T-cell (primary cell): Measurements from ENCODE around the gene MAPT. TPM values are rescaled to one million over a fixed set of nuclear protein-coding genes. Genes with fewer than 3 reads are reported as not detected.

ENCODE experiments used
- ATAC-seq, 4 experiments: fragments of 200-7000 bp in 3 of 4; fragments of 150-1000 bp in 1 of 4; cut with Tn5 transposase; replicated peaks in 1 of 4; 1 replicate in 3 of 4; 2 replicates in 1 of 4; pipeline ENCODE4 v1.10.0; 2021; ENCODE audit warnings: moderate library complexity in 3 of 4, mild to moderate bottlenecking in 2 of 4, moderate number of reproducible peaks in 1 of 4
- CTCF ChIA-PET, 2 donors: fragments of 300-600 bp; sonication (Branson Sonifier 250); formaldehyde crosslinking; loops; one replicate each; lab custom pipeline; 2022; ENCODE audit warnings: antibody characterized with exemption in 2 of 2; lab: Charles Lee
- POLR2A ChIA-PET, 2 donors: fragments of 300-600 bp; sonication (Branson Sonifier 250); formaldehyde crosslinking; loops; one replicate each; lab custom pipeline; 2022; ENCODE audit warnings: antibody characterized with exemption in 2 of 2; lab: Charles Lee
- DNase-seq, 35 experiments: peaks; one replicate each; pipeline versions ENCODE4 v3.0.0 to v3.0.0-alpha.2; 2013 to 2023
- H3K27ac ChIP-seq: one replicate; pipeline ENCODE4 v1.5.1; 2013; ENCODE audit warnings: low read length
- H3K27me3 ChIP-seq, 2 experiments: replicated peaks in 1 of 2; 1 replicate in 1 of 2; 2 replicates in 1 of 2; pipeline versions ENCODE4 v1.6.1 to v1.7.0; 2013; ENCODE audit warnings: low read length in 1 of 2, mixed read lengths in 1 of 2; ENCODE audit not compliant: control insufficient read depth in 2 of 2, insufficient read depth in 2 of 2; ENCODE audit errors: extremely low read depth in 1 of 2
- H3K36me3 ChIP-seq, 2 donors: 1 replicate in 1 of 2; 2 replicates in 1 of 2; pipeline versions ENCODE4 v1.6.1 to v1.7.0; 2013; ENCODE audit warnings: low read length in 1 of 2; ENCODE audit not compliant: control insufficient read depth in 2 of 2, insufficient read depth in 1 of 2; ENCODE audit errors: extremely low read depth in 1 of 2
- H3K4me1 ChIP-seq, 2 experiments: 1 replicate in 1 of 2; 2 replicates in 1 of 2; pipeline versions ENCODE4 v1.6.1 to v1.7.0; 2013; ENCODE audit warnings: low read length in 2 of 2, mixed read lengths in 1 of 2; ENCODE audit not compliant: insufficient read depth in 2 of 2, control insufficient read depth in 1 of 2; ENCODE audit errors: extremely low read depth in 1 of 2
- H3K4me3 ChIP-seq, 2 donors: 1 replicate in 1 of 2; 2 replicates in 1 of 2; pipeline versions ENCODE4 v1.5.1 to v1.7.0; 2013; ENCODE audit warnings: mild to moderate bottlenecking in 2 of 2, low read length in 1 of 2, moderate library complexity in 1 of 2; ENCODE audit not compliant: control insufficient read depth in 1 of 2; ENCODE audit errors: extremely low read depth in 1 of 2
- H3K9me3 ChIP-seq: 2 replicates; pipeline ENCODE4 v1.7.0; 2013
- H3K27ac Mint-ChIP-seq, 2 donors: one replicate each; pipeline ENCODE4 v1.8.0; 2020 to 2021; ENCODE audit warnings: mild to moderate bottlenecking in 2 of 2, mixed read lengths in 2 of 2
- H3K27me3 Mint-ChIP-seq, 2 donors: one replicate each; pipeline ENCODE4 v1.8.0; 2021 to 2022; ENCODE audit warnings: mixed read lengths in 2 of 2
- H3K36me3 Mint-ChIP-seq: one replicate; pipeline ENCODE4 v1.8.0; 2021; ENCODE audit warnings: mixed read lengths
- H3K4me1 Mint-ChIP-seq, 3 donors: one replicate each; pipeline ENCODE4 v1.8.0; 2020 to 2022; ENCODE audit warnings: mixed read lengths in 3 of 3, mild to moderate bottlenecking in 1 of 3
- H3K4me3 Mint-ChIP-seq, 3 donors: one replicate each; pipeline ENCODE4 v1.8.0; 2020 to 2022; ENCODE audit warnings: mild to moderate bottlenecking in 3 of 3, mixed read lengths in 3 of 3, moderate library complexity in 3 of 3
- H3K9me3 Mint-ChIP-seq, 3 donors: one replicate each; pipeline ENCODE4 v1.8.0; 2020 to 2022; ENCODE audit warnings: mixed read lengths in 3 of 3
- WGBS: methylation state at CpG from one replicate; pipeline ENCODE4 v1.1.5; 2013; ENCODE audit warnings: missing lambda C conversion rate; ENCODE audit not compliant: insufficient coverage; 5-methylcytosine and 5-hydroxymethylcytosine counted together
- total RNA-seq, 35 experiments: library from RNA in 6 of 35; stranded (reverse) in 6 of 35; fragments of 120-200 nt in 1 of 35; gene quantifications; one replicate each; pipeline versions ENCODE4 v1.2.1 to v1.2.4 and lab custom pipeline; 2013 to 2026

MAPT gene
- total RNA-seq, 5 donors from 2014 or later (not counting 1 experiment from before 2014, with no cell fraction given) = 0.86 to 1.8 (median 1.2) TPM

- no peak for DNase-seq
- Mint-ChIP-seq H3K4me1 (peaks cover 0 to 22% (median 17%) of the 10 kb centered on the region in 3 donors), H3K36me3 (peaks cover 62% of the 10 kb centered on the region), H3K27me3 (no peaks in the 10 kb centered on the region), H3K4me3 (no peak overlapping the region), H3K27ac (peak overlapping the region; percentile 74 to 77), H3K9me3 (no peaks in the 10 kb centered on the region)
- Histone ChIP-seq H3K36me3 (peaks cover 10 to 93% of the 10 kb centered on the region in 2 donors), H3K27me3 (no peaks in the 10 kb centered on the region), H3K27ac (no peak overlapping the region), H3K4me1 (no peaks in the 10 kb centered on the region), H3K4me3 (no peak overlapping the region), H3K9me3 (no peaks in the 10 kb centered on the region)
- ChIA-PET POLR2A (no interaction called here), CTCF (interaction anchor here in 1 of 2 donors (3.8 kb wide), 1 partner anchor 175 kb away, joined by 14 read pairs; no protein-coding TSS in a partner anchor)
- ATAC-seq = no peak
- WGBS = 85% methylated on average over 4 of the region's 4 CpGs
These were observed 143.4 kb downstream of the MAPT start for GRCh38 chr17:46037722-46038255.

GRCh38 chr17:46038414-46038813, 144.1 kb downstream of the MAPT start:
- Histone ChIP-seq H3K9me3 (no peaks in the 10 kb centered on the region), H3K4me1 (no peaks in the 10 kb centered on the region), H3K27me3 (no peaks in the 10 kb centered on the region), H3K4me3 (no peak overlapping the region), H3K27ac (no peak overlapping the region), H3K36me3 (peaks cover 10 to 93% of the 10 kb centered on the region in 2 donors)
- ATAC-seq = no peak
- no peaks in the 10 kb centered on the region for H3K27me3 Mint-ChIP-seq
- H3K27ac Mint-ChIP-seq = peak overlapping the region; percentile 50 to 56
- CTCF ChIA-PET = interaction anchor here in 1 of 2 donors (0.6 to 3.8 kb wide), 2 partner anchors 122 to 175 kb away, joined by 3 to 14 read pairs; no protein-coding TSS in a partner anchor
- POLR2A ChIA-PET = no interaction called here
- no peak for DNase-seq
- peaks cover 59% of the 10 kb centered on the region for H3K36me3 Mint-ChIP-seq
- H3K9me3 Mint-ChIP-seq = no peaks in the 10 kb centered on the region
- 94% methylated on average over 4 of the region's 6 CpGs for WGBS
- peaks cover under 1 to 19% (median 18%) of the 10 kb centered on the region in 3 donors for H3K4me1 Mint-ChIP-seq
- no peak overlapping the region for H3K4me3 Mint-ChIP-seq

GRCh38 chr17:46038937-46039336, 144.6 kb downstream of the MAPT start:
- H3K27me3 ChIP-seq = no peaks in the 10 kb centered on the region
- H3K9me3 Mint-ChIP-seq = no peaks in the 10 kb centered on the region
- peaks cover 10 to 93% of the 10 kb centered on the region in 2 donors for H3K36me3 ChIP-seq
- no peaks in the 10 kb centered on the region for H3K9me3 ChIP-seq
- 97% methylated on average over 10 of the region's 12 CpGs for WGBS
- H3K36me3 Mint-ChIP-seq = peaks cover 61% of the 10 kb centered on the region
- no peak overlapping the region for H3K4me3 ChIP-seq
- DNase-seq (no peak), ATAC-seq (no peak)
- no peak overlapping the region for H3K27ac Mint-ChIP-seq
- H3K27me3 Mint-ChIP-seq = no peaks in the 10 kb centered on the region
- H3K4me1 ChIP-seq = no peaks in the 10 kb centered on the region
- no peak overlapping the region for H3K27ac ChIP-seq
- no peak overlapping the region for H3K4me3 Mint-ChIP-seq
- ChIA-PET POLR2A (no interaction called here), CTCF (interaction anchor here (0.6 to 3.8 kb wide), 3 partner anchors 122 to 178 kb away, joined by 3 to 14 read pairs (median 3); no protein-coding TSS in a partner anchor)
- H3K4me1 Mint-ChIP-seq = peaks cover 6 to 20% (median 20%) of the 10 kb centered on the region in 3 donors

- Mint-ChIP-seq H3K9me3 (no peaks in the 10 kb centered on the region), H3K27me3 (no peaks in the 10 kb centered on the region), H3K27ac (no peak overlapping the region), H3K36me3 (peaks cover 61% of the 10 kb centered on the region), H3K4me1 (peaks cover 12 to 26% (median 24%) of the 10 kb centered on the region in 3 donors), H3K4me3 (no peak overlapping the region)
- DNase-seq = no peak
- Histone ChIP-seq H3K27me3 (no peaks in the 10 kb centered on the region), H3K9me3 (no peaks in the 10 kb centered on the region), H3K27ac (no peak overlapping the region), H3K4me1 (no peaks in the 10 kb centered on the region), H3K36me3 (peaks cover 10 to 92% of the 10 kb centered on the region in 2 donors), H3K4me3 (no peak overlapping the region)
- 93% methylated on average over 4 of the region's 5 CpGs for WGBS
- CTCF ChIA-PET = interaction anchor here (0.6 to 3.8 kb wide), 2 partner anchors 173 to 177 kb away, joined by 3 to 14 read pairs; no protein-coding TSS in a partner anchor
- POLR2A ChIA-PET = interaction anchor here in 1 of 2 donors (0.6 kb wide), 1 partner anchor 62 kb away, joined by 5 read pairs; no protein-coding TSS in a partner anchor
- ATAC-seq = no peak
These were observed 145.3 kb downstream of the MAPT start for GRCh38 chr17:46039592-46040186.

GRCh38 chr17:46042246-46042645, 147.9 kb downstream of the MAPT start:
- H3K27ac ChIP-seq = no peak overlapping the region
- Mint-ChIP-seq H3K36me3 (peaks cover 59% of the 10 kb centered on the region), H3K27me3 (no peaks in the 10 kb centered on the region), H3K27ac (no peak overlapping the region), H3K4me1 (peaks cover 22 to 34% (median 23%) of the 10 kb centered on the region in 3 donors), H3K4me3 (no peak overlapping the region), H3K9me3 (no peaks in the 10 kb centered on the region)
- H3K27me3 ChIP-seq = no peaks in the 10 kb centered on the region
- ChIA-PET POLR2A (no interaction called here), CTCF (interaction anchor here (0.6 to 1.0 kb wide), 3 partner anchors 14 to 171 kb away, joined by 3 to 6 read pairs (median 4); no protein-coding TSS in a partner anchor)
- H3K36me3 ChIP-seq = peaks cover 9 to 83% of the 10 kb centered on the region in 2 donors
- DNase-seq (no peak), ATAC-seq (no peak)
- H3K9me3 ChIP-seq = no peaks in the 10 kb centered on the region
- no CpG with 5 or more reads among the region's 2 CpGs for WGBS
- H3K4me1 ChIP-seq = no peaks in the 10 kb centered on the region
- H3K4me3 ChIP-seq = no peak overlapping the region

- WGBS = no CpG with 5 or more reads among the region's 3 CpGs
- CTCF ChIA-PET = interaction anchor here (0.6 to 2.1 kb wide), 6 partner anchors 20 to 1395 kb away, joined by 3 to 7 read pairs (median 4); no protein-coding TSS in a partner anchor
- no peak for DNase-seq
These were observed 148.6 kb downstream of the MAPT start for GRCh38 chr17:46042925-46043324.

More at GRCh38 chr17:46042925-46043324, 148.6 kb downstream of the MAPT start:
- no peaks in the 10 kb centered on the region for H3K9me3 Mint-ChIP-seq
- no peaks in the 10 kb centered on the region for H3K9me3 ChIP-seq
- no peaks in the 10 kb centered on the region for H3K27me3 Mint-ChIP-seq
- no peak overlapping the region for H3K4me3 ChIP-seq
- no peak overlapping the region for H3K27ac ChIP-seq
- peak overlapping the region in 1 of 2 donors; percentile 28 for H3K27ac Mint-ChIP-seq
- H3K4me1 ChIP-seq = no peaks in the 10 kb centered on the region
- H3K36me3 ChIP-seq = peaks cover 15 to 82% of the 10 kb centered on the region in 2 donors
- H3K4me1 Mint-ChIP-seq = peaks cover 21 to 32% (median 23%) of the 10 kb centered on the region in 3 donors
- no peak for ATAC-seq
- H3K4me3 Mint-ChIP-seq = no peak overlapping the region
- H3K27me3 ChIP-seq = no peaks in the 10 kb centered on the region
- peaks cover 59% of the 10 kb centered on the region for H3K36me3 Mint-ChIP-seq
- POLR2A ChIA-PET = no interaction called here
